Sigmoid colon (tissue), 4 donors: Measurements from ENCODE around the gene CWC27.

Source experiments
- CTCF ChIP-seq, 4 experiments: fragments of 450-650 bp in 3 of 4; fragments of 200-600 bp in 1 of 4; IDR thresholded peaks; one replicate each; pipeline ENCODE4 v1.5.1; 2016 to 2019; ENCODE audit warnings: antibody characterized with exemption in 4 of 4, mild to moderate bottlenecking in 3 of 4, moderate library complexity in 2 of 4
- EP300 ChIP-seq, 4 donors: sonication (generic); formaldehyde crosslinking; IDR thresholded peaks; one replicate each; pipeline ENCODE4 v1.6.1; 2017; ENCODE audit warnings: antibody characterized with exemption in 4 of 4
- POLR2A ChIP-seq, 2 donors: fragments of 450-650 bp; IDR thresholded peaks; one replicate each; pipeline ENCODE4 v1.6.1; 2016; ENCODE audit warnings: antibody characterized with exemption in 2 of 2, mild to moderate bottlenecking in 2 of 2, moderate library complexity in 2 of 2
- POLR2AphosphoS5 ChIP-seq, 4 donors: sonication (generic); formaldehyde crosslinking; IDR thresholded peaks; one replicate each; pipeline ENCODE4 v1.6.1; 2017; ENCODE audit warnings: antibody characterized with exemption in 4 of 4

GRCh38 chr5:65061250-65061973 lies 292.7 kb downstream of the CWC27 start:
- TF ChIP-seq CTCF (IDR thresholded peaks at IDR 0.05) = no peak
- no peak for TF ChIP-seq EP300 (IDR thresholded peaks at IDR 0.05)
- TF ChIP-seq POLR2AphosphoS5 (IDR thresholded peaks at IDR 0.05) = no peak
- no peak for TF ChIP-seq POLR2A (IDR thresholded peaks at IDR 0.05)
